ENCODE data around the gene FOXL3.

DNA sequence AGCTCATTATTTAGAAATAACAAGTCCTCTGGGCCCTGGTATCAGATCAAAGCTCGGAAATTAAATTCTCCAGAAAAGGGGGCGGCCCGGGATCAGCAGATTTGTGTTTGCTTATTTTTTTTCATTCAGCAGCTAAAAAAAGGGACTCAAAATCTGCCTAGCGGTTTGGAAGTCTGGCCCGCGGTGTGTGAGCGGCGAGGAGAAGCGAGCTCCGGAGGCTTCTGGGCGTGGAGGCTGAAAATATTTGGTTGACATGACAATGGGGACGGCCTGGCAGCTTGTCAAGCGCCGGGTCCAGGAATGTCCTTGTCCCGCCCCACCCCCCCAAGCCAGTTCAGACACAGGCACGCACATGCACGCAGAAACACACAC lies 43.4 kb downstream of the FOXL3 start:
- TF ChIP-seq CTCF (IDR thresholded peaks at IDR 0.05 in 4 of 5, conservative IDR thresholded peaks at IDR 0.05 in 1 of 5): no peak
- no peak for TF ChIP-seq POLR2A (IDR thresholded peaks at IDR 0.05)
